Stimulated activated effector memory CD8-positive, alpha-beta T cell treated with anti-CD3 and anti-CD28 coated beads, Interleukin-12 subunit alpha, Interleukin-12 subunit beta, amount 100 ng/mL, for 72 hours (primary cell): ENCODE measurements around the gene KMT2C.
"Not testable (repeated sequence)": the region's sequence is repeated elsewhere in the genome, so short reads cannot be mapped to it uniquely, and the experiment has no call there.

Source experiments
- ATAC-seq: fragments of 150-1000 bp; cut with Tn5 transposase; 2 replicates; pipeline ENCODE4 v1.10.0; 2021
- DNase-seq, 2 donors: peaks; one replicate each; pipeline ENCODE4 v3.0.0; 2021 to 2022; ENCODE audit warnings: low spot score in 2 of 2
- H3K27ac Mint-ChIP-seq: one replicate; pipeline ENCODE4 v1.8.0; 2022; ENCODE audit warnings: mild to moderate bottlenecking, mixed read lengths
- H3K36me3 Mint-ChIP-seq: one replicate; pipeline ENCODE4 v1.8.0; 2022; ENCODE audit warnings: mild to moderate bottlenecking, mixed read lengths
- H3K4me1 Mint-ChIP-seq: one replicate; pipeline ENCODE4 v1.8.0; 2022; ENCODE audit warnings: mixed read lengths
- H3K4me3 Mint-ChIP-seq: one replicate; pipeline ENCODE4 v1.8.0; 2022; ENCODE audit warnings: mild to moderate bottlenecking, mixed read lengths
- H3K9me3 Mint-ChIP-seq: one replicate; pipeline ENCODE4 v1.8.0; 2022; ENCODE audit warnings: mixed read lengths

The KMT2C gene

GRCh38 chr7:152435384-152436110, at the start of gene KMT2C:
Gene KMT2C (minus strand): TSS chr7:152436003. CDS start chr7:152435786, 217 bp downstream.
- H3K27ac Mint-ChIP-seq = peak within 1 kb of the TSS; percentile 90
- H3K36me3 Mint-ChIP-seq = peaks cover 9% of the 10 kb centered on the region
- H3K9me3 Mint-ChIP-seq = no peaks in the 10 kb centered on the region
- peak within 1 kb of the TSS; percentile 79 for H3K4me3 Mint-ChIP-seq
- peaks cover 18% of the 10 kb centered on the region for H3K4me1 Mint-ChIP-seq
- ATAC-seq (peak; percentile 33), DNase-seq (peak; percentile 22 to 72)

GRCh38 chr7:152481082-152481481, 45.3 kb upstream of the KMT2C start:
- H3K27ac Mint-ChIP-seq = peak overlapping the region; percentile 32
- no peak for ATAC-seq

GRCh38 chr7:152480664-152481063, 44.9 kb upstream of the KMT2C start:
- Mint-ChIP-seq H3K4me3 (no peak overlapping the region), H3K9me3 (no peaks in the 10 kb centered on the region), H3K27ac (peak overlapping the region; percentile 32), H3K36me3 (no peaks in the 10 kb centered on the region), H3K4me1 (no peaks in the 10 kb centered on the region)
- ATAC-seq (no peak), DNase-seq (no peak)

More at GRCh38 chr7:152481082-152481481, 45.3 kb upstream of the KMT2C start:
- Mint-ChIP-seq H3K36me3 (no peaks in the 10 kb centered on the region), H3K9me3 (no peaks in the 10 kb centered on the region), H3K4me1 (no peaks in the 10 kb centered on the region), H3K4me3 (no peak overlapping the region)
- DNase-seq = no peak

- Mint-ChIP-seq H3K4me3 (no peak overlapping the region), H3K36me3 (no peaks in the 10 kb centered on the region), H3K4me1 (peaks cover 5% of the 10 kb centered on the region), H3K27ac (no peak overlapping the region), H3K9me3 (no peaks in the 10 kb centered on the region)
- ATAC-seq (no peak), DNase-seq (no peak)
These were observed 43.8 kb upstream of the KMT2C start for GRCh38 chr7:152479595-152479994.

GRCh38 chr7:152478140-152478539, 42.3 kb upstream of the KMT2C start:
- Mint-ChIP-seq H3K9me3 (no peaks in the 10 kb centered on the region), H3K4me1 (peaks cover 6% of the 10 kb centered on the region), H3K36me3 (no peaks in the 10 kb centered on the region), H3K4me3 (no peak overlapping the region), H3K27ac (no peak overlapping the region)
- ATAC-seq (no peak), DNase-seq (no peak)

- Mint-ChIP-seq H3K9me3 (no peaks in the 10 kb centered on the region), H3K4me1 (peaks cover 6% of the 10 kb centered on the region), H3K27ac (no peak overlapping the region), H3K36me3 (no peaks in the 10 kb centered on the region), H3K4me3 (no peak overlapping the region)
- ATAC-seq (no peak), DNase-seq (no peak)
These were observed 41.3 kb upstream of the KMT2C start for GRCh38 chr7:152477079-152477478.

- no peak for ATAC-seq
- Mint-ChIP-seq H3K4me1 (peaks cover 6% of the 10 kb centered on the region), H3K4me3 (no peak overlapping the region), H3K36me3 (no peaks in the 10 kb centered on the region), H3K9me3 (no peaks in the 10 kb centered on the region), H3K27ac (no peak overlapping the region)
- no peak for DNase-seq
These were observed 40.7 kb upstream of the KMT2C start for GRCh38 chr7:152476551-152476950.

- H3K4me3 Mint-ChIP-seq, H3K9me3 Mint-ChIP-seq, ATAC-seq, DNase-seq, H3K27ac Mint-ChIP-seq, H3K36me3 Mint-ChIP-seq, H3K4me1 Mint-ChIP-seq: not testable (repeated sequence)
These were observed 35.3 kb upstream of the KMT2C start for GRCh38 chr7:152471023-152471620.

- not testable (repeated sequence) for H3K4me1 Mint-ChIP-seq, ATAC-seq, H3K27ac Mint-ChIP-seq, DNase-seq, H3K4me3 Mint-ChIP-seq, H3K9me3 Mint-ChIP-seq, H3K36me3 Mint-ChIP-seq
These were observed 34.6 kb upstream of the KMT2C start for GRCh38 chr7:152470251-152471022.

- H3K9me3 Mint-ChIP-seq, H3K27ac Mint-ChIP-seq, ATAC-seq, H3K4me3 Mint-ChIP-seq, H3K4me1 Mint-ChIP-seq, DNase-seq, H3K36me3 Mint-ChIP-seq: not testable (repeated sequence)
These were observed 33.8 kb upstream of the KMT2C start for GRCh38 chr7:152469576-152469975.

- Mint-ChIP-seq H3K4me1 (no peaks in the 10 kb centered on the region), H3K36me3 (peaks cover 5% of the 10 kb centered on the region), H3K27ac (no peak overlapping the region), H3K9me3 (no peaks in the 10 kb centered on the region), H3K4me3 (no peak overlapping the region)
- ATAC-seq = no peak
- DNase-seq = no peak
These were observed 31.4 kb upstream of the KMT2C start for GRCh38 chr7:152467225-152467624.

- H3K9me3 Mint-ChIP-seq = no peaks in the 10 kb centered on the region
- DNase-seq (no peak), ATAC-seq (no peak)
- peak overlapping the region; percentile 89 for H3K27ac Mint-ChIP-seq
- peaks cover 5% of the 10 kb centered on the region for H3K36me3 Mint-ChIP-seq
- H3K4me3 Mint-ChIP-seq = peak overlapping the region; percentile 86
- no peaks in the 10 kb centered on the region for H3K4me1 Mint-ChIP-seq
These were observed 29.2 kb upstream of the KMT2C start for GRCh38 chr7:152465119-152465387.

GRCh38 chr7:152464312-152465118, 28.7 kb upstream of the KMT2C start:
- H3K9me3 Mint-ChIP-seq = no peaks in the 10 kb centered on the region
- DNase-seq = no peak
- peak overlapping the region; percentile 86 for H3K4me3 Mint-ChIP-seq
- no peaks in the 10 kb centered on the region for H3K4me1 Mint-ChIP-seq
- H3K36me3 Mint-ChIP-seq = peaks cover 5% of the 10 kb centered on the region
- peak overlapping the region; percentile 89 for H3K27ac Mint-ChIP-seq
- ATAC-seq = peak; percentile 56

GRCh38 chr7:152463709-152464311, 28.0 kb upstream of the KMT2C start:
- H3K4me3 Mint-ChIP-seq = peak overlapping the region; percentile 86
- ATAC-seq = peak; percentile 93
- H3K36me3 Mint-ChIP-seq = peaks cover 5% of the 10 kb centered on the region
- H3K4me1 Mint-ChIP-seq = no peaks in the 10 kb centered on the region
- peak overlapping the region; percentile 89 for H3K27ac Mint-ChIP-seq
- H3K9me3 Mint-ChIP-seq = no peaks in the 10 kb centered on the region
- peak; percentile 97 to 100 for DNase-seq
